NCI-H345 treated with DMSO at 0.1 percent for 48 hours (cell line): ENCODE measurements around the gene PLEKHM3.
"Not testable (repeated sequence)": the region's sequence is repeated elsewhere in the genome, so short reads cannot be mapped to it uniquely, and the experiment has no call there.

Experiments used
- DNase-seq: peaks from one replicate; lab custom pipeline; 2025; ENCODE audit not compliant: unreplicated experiment; lab: John Stamatoyannopoulos, UW

The PLEKHM3 gene

DNA sequence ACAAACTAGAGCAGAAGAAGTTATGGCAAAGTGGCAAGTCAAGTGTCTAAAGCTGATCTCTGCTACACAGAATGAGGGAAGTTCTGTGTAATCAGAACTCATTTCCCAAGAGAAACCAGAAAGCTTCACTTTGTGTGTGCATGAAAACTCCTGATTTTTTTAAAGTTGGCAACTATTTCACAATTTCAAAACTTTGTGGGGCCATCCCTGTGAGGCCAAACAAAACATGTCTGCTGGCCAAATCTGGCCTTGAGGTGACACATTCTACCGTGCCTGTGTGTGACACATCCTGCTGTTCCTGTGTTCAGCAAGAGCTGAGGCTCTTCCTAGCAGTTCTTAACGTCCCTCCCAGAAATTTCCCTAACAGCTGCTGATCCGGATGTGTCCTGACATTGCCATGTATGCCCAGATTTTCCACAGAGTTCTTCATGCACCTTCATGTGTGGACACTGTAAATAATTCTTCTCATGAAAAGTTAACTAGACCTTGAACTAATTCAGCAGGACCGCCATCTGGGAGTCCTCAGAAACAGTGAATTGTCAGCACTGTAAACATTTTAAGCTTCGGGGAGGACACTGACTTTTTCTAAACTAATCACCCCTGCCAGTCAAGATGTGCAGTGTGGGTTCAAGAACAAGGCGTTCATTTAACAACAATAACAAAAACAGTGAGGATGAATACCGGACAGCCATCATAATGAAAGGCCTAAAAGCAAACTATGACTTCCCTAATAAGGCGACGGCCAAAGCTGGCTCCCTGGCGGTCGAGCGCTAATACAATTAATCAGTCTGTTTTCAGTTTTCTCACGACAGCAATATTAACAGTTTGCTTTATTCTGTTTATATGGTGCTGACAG lies 99.0 kb downstream of the PLEKHM3 start:
- DNase-seq: no peak

- DNase-seq: no peak
Observed at GRCh38 chr2:207925601-207926000, 99.7 kb downstream of the PLEKHM3 start.

- DNase-seq: no peak
Observed at GRCh38 chr2:207921606-207922005, 103.7 kb downstream of the PLEKHM3 start.

DNA sequence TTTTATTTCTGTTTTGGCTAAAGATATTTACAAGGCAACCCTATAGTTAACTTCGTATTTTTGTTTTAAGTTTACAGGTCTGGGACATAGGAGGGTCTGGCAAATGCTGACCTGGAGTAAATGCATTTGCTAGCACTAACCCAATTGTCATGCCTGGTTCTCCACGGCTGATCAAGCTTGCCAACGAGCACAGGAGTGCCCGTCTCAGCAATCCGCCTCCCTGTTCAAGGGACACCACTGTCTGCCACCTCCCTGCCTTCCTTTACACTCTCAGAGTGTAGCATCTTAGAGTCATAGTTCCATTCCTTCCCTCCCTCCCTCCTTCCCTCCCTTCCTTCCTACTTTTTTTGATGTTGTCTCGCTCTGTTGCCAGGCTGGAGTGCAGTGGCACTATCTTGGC lies 104.6 kb downstream of the PLEKHM3 start:
- DNase-seq: no peak

DNA sequence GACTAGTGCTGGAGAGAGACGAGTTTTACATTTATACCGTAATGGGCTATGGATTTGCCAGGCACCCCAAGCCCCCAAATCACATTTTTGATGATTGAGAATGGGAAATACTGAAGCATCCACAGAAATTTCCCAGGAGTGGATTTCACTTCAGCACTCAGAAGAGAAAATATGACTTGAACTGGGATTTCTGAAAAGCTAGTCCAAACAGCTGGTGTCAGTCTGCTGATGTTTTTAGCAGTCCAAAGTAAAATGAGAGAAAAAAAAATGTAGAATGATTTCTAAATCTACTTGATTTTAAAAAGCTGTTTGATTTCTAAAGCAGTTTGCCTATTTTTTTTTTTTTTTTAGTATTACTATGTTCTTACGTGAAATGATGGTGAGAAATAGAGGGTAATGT lies 105.0 kb downstream of the PLEKHM3 start:
- no peak for DNase-seq

- DNase-seq: no peak
Observed at GRCh38 chr2:207919164-207919919, 106.0 kb downstream of the PLEKHM3 start.

DNA sequence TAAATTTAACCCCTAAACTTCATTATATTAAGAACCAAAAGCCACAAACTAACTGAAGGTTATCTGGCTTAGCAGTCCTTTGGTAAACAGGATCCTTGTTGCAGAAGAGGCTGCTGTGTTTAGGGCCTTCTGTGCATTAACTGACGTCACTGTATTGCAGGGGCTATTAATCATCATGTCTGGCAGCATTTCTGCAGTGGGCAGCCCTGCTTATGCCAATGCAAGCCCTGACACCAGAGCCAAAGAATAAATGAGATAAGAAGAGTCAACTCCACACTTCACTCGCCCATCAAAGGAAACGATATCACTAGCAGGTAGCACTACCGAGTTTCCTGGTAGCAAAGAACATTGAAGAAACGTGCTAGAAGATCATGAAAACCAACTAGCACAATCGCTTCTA lies 110.6 kb downstream of the PLEKHM3 start:
- no peak for DNase-seq

DNA sequence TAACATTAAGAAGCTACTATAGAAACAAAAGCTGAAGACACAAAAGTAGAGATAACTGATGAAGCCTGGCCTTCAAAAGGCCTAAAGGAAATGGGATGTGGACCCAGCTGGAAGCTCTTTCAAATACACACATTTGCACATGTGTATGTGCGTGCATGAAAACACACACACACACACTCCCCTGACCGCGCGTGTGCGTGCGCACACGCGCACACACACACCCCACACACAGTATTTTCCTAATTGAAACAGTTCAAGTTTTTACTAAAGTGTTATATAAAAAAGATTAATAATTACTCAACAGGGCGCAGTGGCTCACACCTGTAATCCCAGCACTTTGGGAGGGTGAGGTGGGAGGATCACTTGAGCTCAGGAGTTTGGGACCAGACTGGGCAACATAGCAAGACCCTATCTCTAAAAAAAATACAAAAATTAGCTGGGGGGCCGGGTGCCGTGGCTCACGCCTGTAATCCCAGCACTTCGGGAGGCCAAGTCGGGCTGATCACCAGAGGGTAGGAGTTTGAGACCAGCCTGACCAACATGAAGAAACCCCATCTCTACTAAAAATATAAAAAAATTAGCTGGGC lies 111.5 kb downstream of the PLEKHM3 start:
- no peak for DNase-seq

- no peak for DNase-seq
Observed at GRCh38 chr2:207911856-207912255, 113.5 kb downstream of the PLEKHM3 start.

- DNase-seq: no peak
Observed at GRCh38 chr2:207911215-207911614, 114.1 kb downstream of the PLEKHM3 start.

- not testable (repeated sequence) for DNase-seq
Observed at GRCh38 chr2:207906495-207906894, 118.8 kb downstream of the PLEKHM3 start.

DNA sequence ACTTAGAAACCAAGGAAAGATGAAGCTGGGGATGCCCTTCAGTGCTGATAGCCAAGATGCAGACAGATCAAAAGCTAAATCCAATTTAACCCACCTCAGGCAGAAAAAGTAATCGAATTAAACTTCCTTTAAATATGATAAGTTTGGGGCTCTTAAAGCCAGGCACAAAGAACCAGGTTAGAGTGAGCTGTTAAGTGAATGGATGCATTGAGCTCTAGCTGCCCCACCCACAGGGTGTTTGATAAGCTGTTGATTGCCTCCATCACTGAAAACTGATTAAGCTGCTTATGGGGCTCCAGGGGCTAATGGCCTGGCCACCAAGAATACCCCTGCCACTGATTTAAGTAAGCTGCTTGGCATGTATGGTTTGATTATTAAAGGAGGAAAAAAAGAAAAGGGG lies 119.8 kb downstream of the PLEKHM3 start:
- DNase-seq: no peak

DNA sequence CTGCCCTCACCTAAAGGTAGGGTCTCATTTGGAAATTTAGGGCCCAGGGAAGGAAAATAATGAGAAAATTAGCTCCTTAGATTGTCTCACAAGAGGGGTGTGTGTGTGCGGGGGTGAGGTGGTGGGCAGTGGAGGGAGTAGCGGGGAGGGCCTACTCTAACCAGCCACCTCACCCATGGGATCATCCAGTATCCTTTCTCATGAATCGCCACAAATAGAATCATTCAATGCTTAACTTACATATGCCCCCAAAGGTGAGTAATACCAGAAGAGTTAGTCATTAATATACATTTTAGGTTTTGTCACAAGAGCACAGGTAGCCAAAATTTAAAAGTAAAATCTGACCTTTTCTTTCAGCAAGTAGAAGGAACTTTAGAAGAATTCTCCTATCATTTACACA lies 122.1 kb downstream of the PLEKHM3 start:
- DNase-seq: no peak

- DNase-seq: no peak
Observed at GRCh38 chr2:207902821-207903220, 122.5 kb downstream of the PLEKHM3 start.

GRCh38 chr2:207901829-207902228 lies 123.5 kb downstream of the PLEKHM3 start:
- no peak for DNase-seq

- DNase-seq: no peak
Observed at GRCh38 chr2:207901401-207901800, 123.9 kb downstream of the PLEKHM3 start.

- no peak for DNase-seq
Observed at GRCh38 chr2:207898354-207898695, 127.0 kb downstream of the PLEKHM3 start.

- DNase-seq: no peak
Observed at GRCh38 chr2:207897541-207898353, 127.6 kb downstream of the PLEKHM3 start.

DNA sequence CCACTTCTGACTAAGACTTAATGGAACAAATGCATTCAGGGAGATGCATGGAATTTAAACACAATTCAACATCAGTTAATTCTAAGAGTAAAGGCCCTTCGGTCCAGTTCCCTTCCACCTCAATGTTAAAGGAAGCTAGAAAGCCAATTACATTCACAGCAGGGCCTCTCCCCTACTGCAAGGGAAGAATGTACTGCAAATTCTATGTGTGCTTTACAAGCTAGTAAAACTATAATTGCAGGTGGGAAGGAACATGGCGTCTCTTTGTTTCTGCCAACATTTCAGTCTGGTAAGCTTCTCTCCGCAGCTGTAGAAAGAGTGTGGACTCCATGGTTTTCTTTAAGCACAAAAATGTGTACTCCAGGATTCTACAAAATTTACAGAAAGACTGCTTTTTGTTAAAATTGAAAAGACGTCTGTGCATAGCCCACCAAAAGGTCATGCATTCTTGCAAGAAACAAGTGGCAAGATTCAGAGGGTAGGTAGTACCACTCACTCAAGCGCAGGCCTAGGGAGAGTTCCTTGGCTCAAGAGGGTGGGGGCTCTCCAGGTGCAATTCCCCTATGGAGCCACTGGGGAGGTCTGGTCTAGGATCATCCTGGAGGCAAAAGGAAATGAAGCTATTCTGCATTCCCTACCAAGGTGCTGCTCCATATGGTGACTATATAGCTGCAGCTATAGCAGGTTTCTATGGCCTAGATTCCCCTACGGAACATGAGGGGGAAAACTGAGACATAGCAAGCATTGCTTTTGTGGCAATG lies 128.6 kb downstream of the PLEKHM3 start:
- no peak for DNase-seq

- DNase-seq: no peak
Observed at GRCh38 chr2:207895274-207895860, 130.0 kb downstream of the PLEKHM3 start.
